ENCODE results near the gene HTRA3. TPM values are rescaled to one million over a fixed set of nuclear protein-coding genes. Genes with fewer than 3 reads are reported as not detected.

Gene HTRA3
- total RNA-seq, 1 donor from 2014 or later, result 3.5 TPM

DNA sequence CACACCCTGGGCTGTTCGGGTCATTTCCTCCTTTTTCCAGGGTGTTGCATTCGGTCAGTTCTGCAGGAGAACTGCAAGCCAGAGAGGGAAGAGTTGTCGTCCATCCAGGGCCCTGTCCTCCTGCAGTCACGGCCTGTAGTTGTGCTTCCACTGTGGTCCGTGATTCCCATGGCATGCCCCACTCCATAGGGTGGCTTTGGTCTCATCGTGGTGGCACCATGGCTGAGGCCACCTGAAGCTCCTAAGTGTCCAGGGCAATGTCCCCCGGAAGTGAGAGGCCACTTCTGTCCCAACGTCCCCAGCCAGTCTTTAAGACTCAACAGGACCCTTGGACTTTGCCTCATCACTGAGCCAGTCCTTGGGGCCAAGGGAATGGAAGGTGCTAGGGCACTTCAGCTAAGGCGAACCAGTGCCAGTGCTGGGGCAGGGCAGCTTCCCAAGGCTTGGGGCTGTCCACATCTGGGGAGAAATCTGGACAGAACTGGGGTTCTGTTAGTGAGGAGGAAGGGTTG is 83.7 kb downstream of the HTRA3 start:
- H3K9me3 Mint-ChIP-seq (ENCODE audit: low read depth), result no peaks in the 10 kb centered on the region
- DNase-seq (ENCODE audit: low spot score), result peak; percentile 52
- peaks cover 3% of the 10 kb centered on the region for H3K36me3 Mint-ChIP-seq (ENCODE audit: low read depth)
- peaks cover 32% of the 10 kb centered on the region for H3K4me1 Mint-ChIP-seq (ENCODE audit: low read depth)
- no peak overlapping the region for H3K27ac Mint-ChIP-seq (ENCODE audit: unreplicated experiment)
- TF ChIP-seq, protein P1, sequence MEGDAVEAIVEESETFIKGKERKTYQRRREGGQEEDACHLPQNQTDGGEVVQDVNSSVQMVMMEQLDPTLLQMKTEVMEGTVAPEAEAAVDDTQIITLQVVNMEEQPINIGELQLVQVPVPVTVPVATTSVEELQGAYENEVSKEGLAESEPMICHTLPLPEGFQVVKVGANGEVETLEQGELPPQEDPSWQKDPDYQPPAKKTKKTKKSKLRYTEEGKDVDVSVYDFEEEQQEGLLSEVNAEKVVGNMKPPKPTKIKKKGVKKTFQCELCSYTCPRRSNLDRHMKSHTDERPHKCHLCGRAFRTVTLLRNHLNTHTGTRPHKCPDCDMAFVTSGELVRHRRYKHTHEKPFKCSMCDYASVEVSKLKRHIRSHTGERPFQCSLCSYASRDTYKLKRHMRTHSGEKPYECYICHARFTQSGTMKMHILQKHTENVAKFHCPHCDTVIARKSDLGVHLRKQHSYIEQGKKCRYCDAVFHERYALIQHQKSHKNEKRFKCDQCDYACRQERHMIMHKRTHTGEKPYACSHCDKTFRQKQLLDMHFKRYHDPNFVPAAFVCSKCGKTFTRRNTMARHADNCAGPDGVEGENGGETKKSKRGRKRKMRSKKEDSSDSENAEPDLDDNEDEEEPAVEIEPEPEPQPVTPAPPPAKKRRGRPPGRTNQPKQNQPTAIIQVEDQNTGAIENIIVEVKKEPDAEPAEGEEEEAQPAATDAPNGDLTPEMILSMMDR (IDR thresholded peaks at IDR 0.05), result no peak
- no peaks in the 10 kb centered on the region for H3K27me3 Mint-ChIP-seq (ENCODE audit: low read depth)
- H3K4me3 Mint-ChIP-seq (ENCODE audit: unreplicated experiment), result no peak overlapping the region

DNA sequence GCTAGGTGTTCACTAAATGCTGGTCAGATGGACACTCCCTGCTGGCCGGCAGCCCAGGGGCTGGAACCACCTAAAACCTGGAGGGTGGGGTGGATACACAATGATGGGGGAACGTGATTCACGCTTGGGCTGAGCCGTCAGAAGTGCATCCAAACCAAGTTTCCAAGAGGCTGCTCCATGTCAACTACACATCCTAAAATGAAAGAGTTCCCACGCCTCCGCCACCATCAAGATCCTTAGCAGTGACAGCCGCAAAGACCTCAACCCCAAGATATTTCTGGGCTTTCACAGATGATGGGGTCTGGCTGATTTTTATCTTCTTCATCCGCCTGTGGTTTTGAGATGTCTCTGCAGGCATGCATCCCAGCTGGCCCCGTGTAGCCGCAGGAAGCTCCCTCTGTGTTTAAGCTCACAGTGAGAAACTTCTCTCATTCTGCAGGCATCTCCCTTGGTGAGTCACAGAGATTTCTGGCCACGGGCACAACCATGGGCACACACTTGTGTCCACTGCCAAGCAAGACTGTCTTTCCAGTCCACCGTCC is 84.4 kb downstream of the HTRA3 start:
- Mint-ChIP-seq H3K27ac (ENCODE audit: unreplicated experiment) (peak overlapping the region; percentile 5), H3K4me3 (ENCODE audit: unreplicated experiment) (no peak overlapping the region), H3K36me3 (ENCODE audit: low read depth) (peaks cover 3% of the 10 kb centered on the region), H3K9me3 (ENCODE audit: low read depth) (no peaks in the 10 kb centered on the region), H3K27me3 (ENCODE audit: low read depth) (no peaks in the 10 kb centered on the region), H3K4me1 (ENCODE audit: low read depth) (peaks cover 32% of the 10 kb centered on the region)
- peak; percentile 26 for DNase-seq (ENCODE audit: low spot score)
- TF ChIP-seq, protein P1 (IDR thresholded peaks at IDR 0.05), result no peak

DNA sequence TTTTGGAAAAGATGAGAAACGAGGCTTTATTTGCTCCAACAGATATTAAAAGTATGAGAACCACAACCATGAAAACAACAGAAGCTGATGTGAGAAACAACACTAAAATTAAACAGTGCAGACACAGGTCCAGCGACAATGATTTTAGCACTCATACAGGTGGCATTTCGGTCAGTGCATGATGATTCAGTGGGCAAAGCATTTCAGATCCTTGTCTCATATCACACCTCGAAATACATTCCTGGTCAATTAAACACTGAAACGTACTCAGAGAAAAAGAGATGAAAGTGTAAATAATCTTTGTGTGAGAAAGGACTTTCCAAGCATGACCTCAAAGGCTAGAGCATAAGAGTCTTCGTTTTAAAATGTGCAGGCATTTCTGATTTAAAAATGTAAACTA is 85.8 kb downstream of the HTRA3 start:
- Mint-ChIP-seq H3K36me3 (ENCODE audit: low read depth) (peaks cover 3% of the 10 kb centered on the region), H3K4me3 (ENCODE audit: unreplicated experiment) (no peak overlapping the region), H3K9me3 (ENCODE audit: low read depth) (no peaks in the 10 kb centered on the region), H3K27me3 (ENCODE audit: low read depth) (no peaks in the 10 kb centered on the region), H3K4me1 (ENCODE audit: low read depth) (peaks cover 32% of the 10 kb centered on the region), H3K27ac (ENCODE audit: unreplicated experiment) (no peak overlapping the region)
- TF ChIP-seq, protein P1 (IDR thresholded peaks at IDR 0.05), result no peak
- no peak for DNase-seq (ENCODE audit: low spot score)

DNA sequence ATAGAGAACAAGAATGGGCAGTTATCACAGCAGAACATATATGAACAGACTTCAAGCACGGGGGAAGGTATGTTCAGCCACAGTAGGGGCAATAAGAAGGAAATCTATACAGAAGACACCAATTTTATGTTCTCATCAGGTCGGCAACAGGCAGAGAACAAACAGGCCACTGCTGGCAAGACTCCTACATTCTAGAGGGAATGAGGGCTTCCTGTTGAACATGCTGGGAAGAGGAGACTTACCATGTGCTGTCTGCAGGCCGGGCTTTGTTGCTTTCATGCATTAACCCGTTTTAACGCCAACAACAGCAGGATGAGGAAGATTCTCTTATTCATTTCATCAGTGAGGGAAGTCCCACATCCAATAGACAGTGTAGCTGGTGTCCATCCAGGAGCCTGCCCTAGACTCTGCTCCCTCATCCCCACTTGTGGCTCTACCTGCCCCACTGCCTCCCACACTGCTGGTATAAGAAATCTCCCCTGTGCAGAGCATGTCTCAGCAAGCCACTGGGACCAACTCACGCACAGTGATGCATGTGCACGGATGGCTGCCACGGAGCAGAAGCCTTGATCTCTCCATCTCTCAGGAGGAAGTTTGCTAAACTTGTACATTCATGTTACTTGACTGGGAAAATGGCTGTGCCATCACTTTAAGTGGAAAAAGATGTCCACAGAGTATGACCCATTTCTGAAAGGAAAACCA is 86.5 kb downstream of the HTRA3 start:
- no peaks in the 10 kb centered on the region for H3K27me3 Mint-ChIP-seq (ENCODE audit: low read depth)
- H3K27ac Mint-ChIP-seq (ENCODE audit: unreplicated experiment), result no peak overlapping the region
- TF ChIP-seq, protein P1 (IDR thresholded peaks at IDR 0.05), result no peak
- DNase-seq (ENCODE audit: low spot score), result peak; percentile 50
- peaks cover 32% of the 10 kb centered on the region for H3K4me1 Mint-ChIP-seq (ENCODE audit: low read depth)
- H3K36me3 Mint-ChIP-seq (ENCODE audit: low read depth), result peaks cover 3% of the 10 kb centered on the region
- no peak overlapping the region for H3K4me3 Mint-ChIP-seq (ENCODE audit: unreplicated experiment)
- H3K9me3 Mint-ChIP-seq (ENCODE audit: low read depth), result no peaks in the 10 kb centered on the region

Other genes starting within 250 kb of the HTRA3 start
- gene ABLIM2, start 110.9 kb upstream of the HTRA3 start, total RNA-seq, result 0.47 to 0.70 TPM (median 0.64 TPM) in 3 replicates
- 1.2 to 1.4 TPM (median 1.2 TPM) in 3 replicates for gene SH3TC1, start 70.5 kb upstream of the HTRA3 start, total RNA-seq
- 34.8 to 51.6 TPM (median 44.0 TPM) in 3 replicates for gene ACOX3, start 171.0 kb downstream of the HTRA3 start, total RNA-seq
- 12.4 to 18.0 TPM (median 15.6 TPM) in 3 replicates for gene TRMT44, start 171.0 kb downstream of the HTRA3 start, total RNA-seq

All from chondrocyte (in vitro differentiated cells).